ENCODE data around the gene SELENOP. TPM values are rescaled to one million over a fixed set of nuclear protein-coding genes. Genes with fewer than 3 reads are reported as not detected.

The SELENOP gene
- total RNA-seq, 1 donor from 2014 or later = 344 TPM

GRCh38 chr5:42837601-42838000, 25.9 kb upstream of the SELENOP start:
- intact Hi-C loops (cut with DNase I) = no loop called here

GRCh38 chr5:42836070-42836769, 24.5 kb upstream of the SELENOP start:
- intact Hi-C loops (cut with DNase I) = no loop called here
- H3K36me3 ChIP-seq = no peaks in the 10 kb centered on the region
- peaks cover 16% of the 10 kb centered on the region for H3K4me1 ChIP-seq
- no peak overlapping the region for H3K27ac ChIP-seq
- TF ChIP-seq POLR2A (IDR thresholded peaks at IDR 0.05) (no peak), CTCF (IDR thresholded peaks at IDR 0.05) (no peak), POLR2AphosphoS5 (IDR thresholded peaks at IDR 0.05; ENCODE audit: insufficient read depth in 1 of 2, low read depth in 1 of 2) (no peak)
- H3K4me3 ChIP-seq = no peak overlapping the region
- H3K27me3 ChIP-seq = no peaks in the 10 kb centered on the region
- no peaks in the 10 kb centered on the region for H3K9me3 ChIP-seq
- no peak for DNase-seq (ENCODE audit: extremely low spot score in 2 of 2)

More at GRCh38 chr5:42837601-42838000, 25.9 kb upstream of the SELENOP start:
- TF ChIP-seq POLR2AphosphoS5 (IDR thresholded peaks at IDR 0.05; ENCODE audit: insufficient read depth in 1 of 2, low read depth in 1 of 2) (no peak), CTCF (IDR thresholded peaks at IDR 0.05) (no peak), POLR2A (IDR thresholded peaks at IDR 0.05) (no peak)
- H3K4me1 ChIP-seq = peaks cover 27% of the 10 kb centered on the region
- H3K36me3 ChIP-seq = no peaks in the 10 kb centered on the region
- H3K27me3 ChIP-seq = no peaks in the 10 kb centered on the region
- DNase-seq (ENCODE audit: extremely low spot score in 2 of 2) = no peak
- H3K27ac ChIP-seq = no peak overlapping the region
- H3K9me3 ChIP-seq = no peaks in the 10 kb centered on the region
- no peak overlapping the region for H3K4me3 ChIP-seq

GRCh38 chr5:42832060-42832459, 20.4 kb upstream of the SELENOP start:
- no peaks in the 10 kb centered on the region for H3K4me1 ChIP-seq
- intact Hi-C loops (cut with DNase I) = no loop called here

GRCh38 chr5:42830924-42831323, 19.2 kb upstream of the SELENOP start:
- Histone ChIP-seq H3K4me3 (no peak overlapping the region), H3K36me3 (no peaks in the 10 kb centered on the region), H3K27me3 (no peaks in the 10 kb centered on the region), H3K9me3 (no peaks in the 10 kb centered on the region), H3K4me1 (no peaks in the 10 kb centered on the region), H3K27ac (no peak overlapping the region)
- no peak for DNase-seq (ENCODE audit: extremely low spot score in 2 of 2)
- intact Hi-C loops (cut with DNase I) = no loop called here
- TF ChIP-seq POLR2AphosphoS5 (IDR thresholded peaks at IDR 0.05; ENCODE audit: insufficient read depth in 1 of 2, low read depth in 1 of 2) (no peak), POLR2A (IDR thresholded peaks at IDR 0.05) (no peak), CTCF (IDR thresholded peaks at IDR 0.05) (no peak)

More at GRCh38 chr5:42832060-42832459, 20.4 kb upstream of the SELENOP start:
- Histone ChIP-seq H3K9me3 (no peaks in the 10 kb centered on the region), H3K27ac (no peak overlapping the region), H3K4me3 (no peak overlapping the region), H3K27me3 (no peaks in the 10 kb centered on the region), H3K36me3 (no peaks in the 10 kb centered on the region)
- DNase-seq (ENCODE audit: extremely low spot score in 2 of 2) = no peak
- no peak for TF ChIP-seq CTCF (IDR thresholded peaks at IDR 0.05)
- no peak for TF ChIP-seq POLR2AphosphoS5 (IDR thresholded peaks at IDR 0.05; ENCODE audit: insufficient read depth in 1 of 2, low read depth in 1 of 2)
- TF ChIP-seq POLR2A (IDR thresholded peaks at IDR 0.05) = no peak

- H3K36me3 ChIP-seq = no peaks in the 10 kb centered on the region
- DNase-seq (ENCODE audit: extremely low spot score in 2 of 2) = no peak
- intact Hi-C loops (cut with DNase I) = no loop called here
- no peaks in the 10 kb centered on the region for H3K9me3 ChIP-seq
- no peaks in the 10 kb centered on the region for H3K4me1 ChIP-seq
- H3K4me3 ChIP-seq = no peak overlapping the region
- no peak for TF ChIP-seq CTCF (IDR thresholded peaks at IDR 0.05)
- TF ChIP-seq POLR2A (IDR thresholded peaks at IDR 0.05) = no peak
- no peak for TF ChIP-seq POLR2AphosphoS5 (IDR thresholded peaks at IDR 0.05; ENCODE audit: insufficient read depth in 1 of 2, low read depth in 1 of 2)
- no peak overlapping the region for H3K27ac ChIP-seq
- no peaks in the 10 kb centered on the region for H3K27me3 ChIP-seq
Observed at GRCh38 chr5:42828671-42829070, 17.0 kb upstream of the SELENOP start.
